Neural cell (in vitro differentiated cells): ENCODE measurements around the gene EEF2K. TPM values are rescaled to one million over a fixed set of nuclear protein-coding genes. Genes with fewer than 3 reads are reported as not detected.

ENCODE experiments used
- H2AFZ ChIP-seq: fragments of 200-600, 300-800 bp; sonication (generic), shearing (Covaris generic); 2 replicates; pipeline ENCODE4 v1.6.0; 2014; ENCODE audit warnings: low read depth, mild to moderate bottlenecking, antibody characterized with exemption, low read length, moderate library complexity
- H3F3A ChIP-seq: fragments of 200-600 bp; shearing (Covaris generic); 2 replicates; pipeline ENCODE4 v1.6.1; 2016; ENCODE audit warnings: mild to moderate bottlenecking, moderate library complexity, mixed read lengths, antibody characterized with exemption, low read length; ENCODE audit not compliant: insufficient read depth, poor library complexity, severe bottlenecking
- H3K27ac ChIP-seq: fragments of 200-600, 300-800 bp; sonication (generic), shearing (Covaris generic); 2 replicates; pipeline ENCODE4 v1.5.1; 2014; ENCODE audit warnings: mild to moderate bottlenecking, low read length, moderate library complexity
- H3K27me3 ChIP-seq: fragments of 300-800, 200-600 bp; sonication (generic), shearing (Covaris generic); 2 replicates; pipeline ENCODE4 v1.6.0; 2014; ENCODE audit warnings: mild to moderate bottlenecking, low read depth, low read length, moderate library complexity; ENCODE audit not compliant: insufficient read depth
- H3K36me3 ChIP-seq: fragments of 300-800, 200-600 bp; sonication (generic), shearing (Covaris generic); 2 replicates; pipeline ENCODE4 v1.5.1; 2014; ENCODE audit warnings: mild to moderate bottlenecking, antibody characterized with exemption, low read length, moderate library complexity; ENCODE audit not compliant: insufficient read depth
- H3K4me2 ChIP-seq: fragments of 300-800, 200-600 bp; sonication (generic), shearing (Covaris generic); 2 replicates; pipeline ENCODE4 v1.6.0; 2014; ENCODE audit warnings: mild to moderate bottlenecking, low read length
- H3K4me3 ChIP-seq: fragments of 300-800, 200-600 bp; sonication (generic), shearing (Covaris generic); 2 replicates; pipeline ENCODE4 v1.5.1; 2014; ENCODE audit warnings: mild to moderate bottlenecking, low read length, moderate library complexity
- H3K79me2 ChIP-seq: fragments of 200-600 bp; shearing (Covaris generic); replicated peaks from 2 replicates; pipeline ENCODE4 v1.6.0; 2014; ENCODE audit warnings: mild to moderate bottlenecking, low read length, moderate library complexity; ENCODE audit not compliant: insufficient read depth
- H3K9ac ChIP-seq: fragments of 300-800, 200-600 bp; sonication (generic), shearing (Covaris generic); 2 replicates; pipeline ENCODE4 v1.6.1; 2016; ENCODE audit warnings: mild to moderate bottlenecking, low read length, mixed read lengths
- H3K9me2 ChIP-seq: fragments of 200-600 bp; shearing (Covaris generic); 2 replicates; pipeline ENCODE4 v1.6.1; 2016; ENCODE audit warnings: mild to moderate bottlenecking, low read length, mixed read lengths; ENCODE audit not compliant: insufficient read depth
- H3K9me3 ChIP-seq: fragments of 200-600, 300-800 bp; sonication (generic), shearing (Covaris generic); 2 replicates; pipeline ENCODE4 v1.6.1; 2016; ENCODE audit warnings: mild to moderate bottlenecking, mixed run types, low read length, moderate library complexity, mixed read lengths
- H4K20me1 ChIP-seq: fragments of 200-600 bp; shearing (Covaris generic); 2 replicates; pipeline ENCODE4 v1.6.1; 2016; ENCODE audit warnings: mild to moderate bottlenecking, mixed run types; ENCODE audit not compliant: insufficient read depth
- EP300 ChIP-seq: fragments of 450-650 bp; conservative IDR thresholded peaks from 2 replicates; pipeline ENCODE4 v1.6.1; 2014; ENCODE audit warnings: antibody characterized with exemption, mild to moderate bottlenecking, moderate library complexity; ENCODE audit not compliant: poor library complexity, severe bottlenecking
- EZH2 ChIP-seq: fragments of 200-600, 300-800 bp; shearing (Covaris generic), sonication (generic); IDR thresholded peaks from 2 replicates; pipeline ENCODE4 v1.6.1; 2014; ENCODE audit warnings: antibody characterized with exemption, low read length, borderline replicate concordance, mild to moderate bottlenecking; ENCODE audit not compliant: insufficient read depth, poor library complexity, severe bottlenecking
- MXI1 ChIP-seq: fragments of 450-650 bp; conservative IDR thresholded peaks from 2 replicates; pipeline ENCODE4 v1.6.1; 2014; ENCODE audit warnings: antibody characterized with exemption, mild to moderate bottlenecking; ENCODE audit not compliant: poor library complexity, severe bottlenecking
- POLR2AphosphoS5 ChIP-seq: IDR thresholded peaks from 2 replicates; pipeline ENCODE4 v1.6.1; 2012
- RAD21 ChIP-seq: fragments of 450-650 bp; conservative IDR thresholded peaks from 2 replicates; pipeline ENCODE4 v1.6.1; 2014; ENCODE audit warnings: antibody characterized with exemption, mild to moderate bottlenecking, moderate library complexity
- REST ChIP-seq: IDR thresholded peaks from 2 replicates; pipeline ENCODE4 v1.6.1; 2012; ENCODE audit warnings: borderline replicate concordance
- SMC3 ChIP-seq: fragments of 450-650 bp; conservative IDR thresholded peaks from 2 replicates; pipeline ENCODE4 v1.6.1; 2014; ENCODE audit warnings: antibody characterized with exemption, mild to moderate bottlenecking, moderate library complexity; ENCODE audit not compliant: poor library complexity
- TAF1 ChIP-seq: IDR thresholded peaks from 2 replicates; pipeline ENCODE4 v1.6.1; 2012; ENCODE audit warnings: low read depth
- polyA plus RNA-seq: library from polyadenylated mRNA; depleted of rRNA; stranded (reverse); fragments of >200 nt; gene quantifications from 2 replicates; pipeline ENCODE4 v1.2.3, GENCODE V29; 2014
- TF ChIP-seq, protein P1 (sequence below): fragments of 450-650 bp; IDR thresholded peaks from 2 replicates; pipeline ENCODE4 v1.5.1; 2014; ENCODE audit warnings: antibody characterized with exemption, mild to moderate bottlenecking, moderate library complexity; ENCODE audit not compliant: poor library complexity, severe bottlenecking

EEF2K gene
- polyA plus RNA-seq, 1 donor from 2014 or later: 7.2 TPM

DNA sequence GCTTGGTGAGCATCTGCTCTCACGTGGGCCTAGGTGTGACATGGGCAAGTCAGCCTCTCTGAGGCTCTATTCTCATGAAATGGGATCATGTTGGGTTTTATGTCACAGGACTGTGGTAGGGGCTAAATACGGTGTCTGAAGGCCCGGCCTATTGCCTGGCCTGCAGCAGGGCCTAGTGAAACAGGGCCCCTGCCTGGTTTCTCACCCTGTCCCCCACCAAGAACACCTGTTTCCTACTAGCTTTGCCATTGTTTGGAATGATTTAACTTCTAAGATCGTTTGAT, 120.2 kb downstream of the EEF2K start:
- Histone ChIP-seq H3K9me3 (no peaks in the 10 kb centered on the region), H2AFZ (no peak overlapping the region), H3K9ac (no peak overlapping the region), H3K79me2 (no peaks in the 10 kb centered on the region), H3K4me2 (no peak overlapping the region), H4K20me1 (no peaks in the 10 kb centered on the region), H3K36me3 (no peaks in the 10 kb centered on the region), H3K27me3 (no peaks in the 10 kb centered on the region), H3F3A (no peaks in the 10 kb centered on the region), H3K4me3 (no peak overlapping the region), H3K27ac (no peak overlapping the region), H3K9me2 (no peaks in the 10 kb centered on the region)
- TF ChIP-seq, protein P1, sequence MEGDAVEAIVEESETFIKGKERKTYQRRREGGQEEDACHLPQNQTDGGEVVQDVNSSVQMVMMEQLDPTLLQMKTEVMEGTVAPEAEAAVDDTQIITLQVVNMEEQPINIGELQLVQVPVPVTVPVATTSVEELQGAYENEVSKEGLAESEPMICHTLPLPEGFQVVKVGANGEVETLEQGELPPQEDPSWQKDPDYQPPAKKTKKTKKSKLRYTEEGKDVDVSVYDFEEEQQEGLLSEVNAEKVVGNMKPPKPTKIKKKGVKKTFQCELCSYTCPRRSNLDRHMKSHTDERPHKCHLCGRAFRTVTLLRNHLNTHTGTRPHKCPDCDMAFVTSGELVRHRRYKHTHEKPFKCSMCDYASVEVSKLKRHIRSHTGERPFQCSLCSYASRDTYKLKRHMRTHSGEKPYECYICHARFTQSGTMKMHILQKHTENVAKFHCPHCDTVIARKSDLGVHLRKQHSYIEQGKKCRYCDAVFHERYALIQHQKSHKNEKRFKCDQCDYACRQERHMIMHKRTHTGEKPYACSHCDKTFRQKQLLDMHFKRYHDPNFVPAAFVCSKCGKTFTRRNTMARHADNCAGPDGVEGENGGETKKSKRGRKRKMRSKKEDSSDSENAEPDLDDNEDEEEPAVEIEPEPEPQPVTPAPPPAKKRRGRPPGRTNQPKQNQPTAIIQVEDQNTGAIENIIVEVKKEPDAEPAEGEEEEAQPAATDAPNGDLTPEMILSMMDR: no peak
- TF ChIP-seq REST (no peak), POLR2AphosphoS5 (no peak), EZH2 (no peak), TAF1 (no peak), MXI1 (no peak), RAD21 (no peak)

DNA sequence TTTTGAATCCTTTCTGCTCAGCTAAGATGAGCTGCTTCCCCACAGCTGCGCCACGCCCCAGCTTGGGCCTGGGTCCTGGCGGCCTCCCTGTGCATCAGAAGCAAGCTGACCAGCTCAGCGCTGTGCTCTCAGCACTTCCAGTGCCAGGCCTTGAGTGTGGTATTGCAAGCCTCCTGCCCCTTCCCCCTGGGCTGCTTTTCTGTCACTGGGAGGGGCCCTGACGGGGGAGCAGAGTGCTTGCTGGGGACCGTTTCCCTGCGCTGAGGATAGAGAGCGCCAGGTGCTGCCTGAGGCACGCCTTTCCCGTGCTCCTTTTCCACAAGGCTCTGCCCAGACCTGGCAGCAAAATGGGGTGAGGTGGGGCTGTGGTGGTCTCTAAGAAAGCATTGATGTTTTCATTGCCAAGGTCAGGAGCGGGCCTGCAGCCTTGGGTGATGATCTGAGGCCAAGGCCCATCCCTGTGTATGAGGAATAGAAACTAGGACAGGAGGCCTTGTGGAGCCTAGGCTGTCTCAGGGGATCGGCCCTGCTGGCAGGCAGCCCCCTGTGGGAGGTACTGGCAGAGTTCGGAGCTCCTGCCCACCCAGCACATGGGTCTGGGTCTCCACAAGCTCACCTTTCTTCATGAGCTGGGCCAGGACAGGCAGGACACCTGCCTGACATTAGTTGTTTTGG, 120.8 kb downstream of the EEF2K start:
- H3K36me3 ChIP-seq: no peaks in the 10 kb centered on the region
- H3K9me3 ChIP-seq: no peaks in the 10 kb centered on the region

More for the DNA sequence above, 120.8 kb downstream of the EEF2K start:
- no peak for TF ChIP-seq SMC3
- TF ChIP-seq TAF1: no peak
- TF ChIP-seq, protein P1: no peak
- TF ChIP-seq EP300: no peak
- no peak overlapping the region for H3K4me2 ChIP-seq
- no peak overlapping the region for H3K4me3 ChIP-seq
- H3K27me3 ChIP-seq: no peaks in the 10 kb centered on the region
- H3K9me2 ChIP-seq: no peaks in the 10 kb centered on the region
- H4K20me1 ChIP-seq: no peaks in the 10 kb centered on the region
- H3K79me2 ChIP-seq: no peaks in the 10 kb centered on the region
- H3F3A ChIP-seq: no peaks in the 10 kb centered on the region
- no peak overlapping the region for H3K27ac ChIP-seq
- H3K9ac ChIP-seq: no peak overlapping the region
- no peak overlapping the region for H2AFZ ChIP-seq
